CD4-positive, alpha-beta memory T cell (primary cell): Measurements from ENCODE around the gene ARF4. TPM values are rescaled to one million over a fixed set of nuclear protein-coding genes. Genes with fewer than 3 reads are reported as not detected.

Experiments
- CTCF ChIA-PET: fragments of 350-600 bp; sonication (Branson Sonifier 250); formaldehyde crosslinking; loops from one replicate; lab custom pipeline; 2021; ENCODE audit warnings: inconsistent platforms; ENCODE audit not compliant: partially characterized antibody; lab: Charles Lee
- POLR2A ChIA-PET: fragments of 350-600 bp; sonication (Branson Sonifier 250); formaldehyde crosslinking; loops from one replicate; lab custom pipeline; 2021; ENCODE audit not compliant: partially characterized antibody; lab: Charles Lee
- DNase-seq, 5 donors: peaks; one replicate each; pipeline versions ENCODE4 v3.0.0 to v3.0.0-alpha.2; 2020 to 2022; ENCODE audit warnings: mixed read lengths in 1 of 5
- H3K27ac ChIP-seq: one replicate; pipeline ENCODE4 v1.7.0; 2013; ENCODE audit warnings: low read depth, low read length
- H3K27me3 ChIP-seq: 2 replicates; pipeline ENCODE4 v1.7.0; 2013; ENCODE audit warnings: mild to moderate bottlenecking, low read length, moderate library complexity; ENCODE audit not compliant: insufficient read depth
- H3K36me3 ChIP-seq: 2 replicates; pipeline ENCODE4 v1.7.0; 2013; ENCODE audit warnings: mild to moderate bottlenecking, low read length, moderate library complexity; ENCODE audit not compliant: insufficient read depth
- H3K4me1 ChIP-seq: 2 replicates; pipeline ENCODE4 v1.7.0; 2013; ENCODE audit warnings: mild to moderate bottlenecking, low read length, moderate library complexity; ENCODE audit not compliant: insufficient read depth
- H3K4me3 ChIP-seq, 2 donors: one replicate each; pipeline ENCODE4 v1.7.0; 2013; ENCODE audit warnings: low read length in 2 of 2, mild to moderate bottlenecking in 1 of 2
- H3K9me3 ChIP-seq, 2 donors: one replicate each; pipeline ENCODE4 v1.7.0; 2013; ENCODE audit warnings: low read length in 2 of 2, control low read depth in 1 of 2; ENCODE audit not compliant: control insufficient read depth in 1 of 2
- H3K27ac Mint-ChIP-seq, 7 donors: one replicate each; pipeline ENCODE4 v1.8.0; 2020 to 2021; ENCODE audit warnings: mixed read lengths in 7 of 7, mild to moderate bottlenecking in 6 of 7, inconsistent platforms in 3 of 7, moderate library complexity in 3 of 7
- H3K27me3 Mint-ChIP-seq, 2 donors: one replicate each; pipeline ENCODE4 v1.8.0; 2020 to 2021; ENCODE audit warnings: mixed read lengths in 2 of 2
- H3K36me3 Mint-ChIP-seq, 2 donors: one replicate each; pipeline ENCODE4 v1.8.0; 2020 to 2021; ENCODE audit warnings: mixed read lengths in 2 of 2, inconsistent platforms in 1 of 2, mild to moderate bottlenecking in 1 of 2
- H3K4me1 Mint-ChIP-seq, 4 donors: one replicate each; pipeline ENCODE4 v1.8.0; 2020 to 2021; ENCODE audit warnings: mixed read lengths in 4 of 4, mild to moderate bottlenecking in 1 of 4
- H3K4me3 Mint-ChIP-seq, 8 donors: one replicate each; pipeline ENCODE4 v1.8.0; 2020 to 2021; ENCODE audit warnings: mixed read lengths in 8 of 8, mild to moderate bottlenecking in 7 of 8, moderate library complexity in 6 of 8, inconsistent platforms in 3 of 8
- H3K9me3 Mint-ChIP-seq, 8 donors: one replicate each; pipeline ENCODE4 v1.8.0; 2020 to 2021; ENCODE audit warnings: mixed read lengths in 8 of 8, mild to moderate bottlenecking in 5 of 8, inconsistent platforms in 3 of 8, moderate library complexity in 1 of 8
- intact Hi-C: fragments of 100-400 bp; cut with micrococcal nuclease; formaldehyde crosslinking; loops from one replicate; pipeline ENCODE4 v1.15.1; 2023
- polyA plus RNA-seq, 2 donors: library from polyadenylated mRNA; unstranded; fragments of 300-500 nt; fragmentation: Illumina TruSeq; gene quantifications; one replicate each; pipeline ENCODE4 v1.2.3, GENCODE V29; 2021
- total RNA-seq, 2 experiments: library from RNA; stranded (reverse); gene quantifications; one replicate each; pipeline ENCODE4 v1.2.3, GENCODE V29; 2021

ARF4 gene
- total and polyA plus RNA-seq, 4 experiments from 2014 or later = 55.8 to 197 (median 91.9) TPM

GRCh38 chr3:57546616-57547015 is 50.5 kb downstream of the ARF4 start:
- CTCF ChIA-PET = no interaction called here

GRCh38 chr3:57545636-57546268 is 51.4 kb downstream of the ARF4 start:
- no peak overlapping the region for H3K27ac ChIP-seq
- H3K4me3 Mint-ChIP-seq = no peak overlapping the region
- DNase-seq = no peak
- no peaks in the 10 kb centered on the region for H3K36me3 ChIP-seq
- no peak overlapping the region for H3K4me3 ChIP-seq
- H3K9me3 ChIP-seq = no peaks in the 10 kb centered on the region
- no peak overlapping the region for H3K27ac Mint-ChIP-seq
- POLR2A ChIA-PET = no interaction called here
- no peaks in the 10 kb centered on the region for H3K36me3 Mint-ChIP-seq
- no peaks in the 10 kb centered on the region for H3K27me3 ChIP-seq
- peaks cover 0 to 4% of the 10 kb centered on the region in 2 donors for H3K27me3 Mint-ChIP-seq
- H3K4me1 ChIP-seq = no peaks in the 10 kb centered on the region
- intact Hi-C loops = no loop called here
- H3K4me1 Mint-ChIP-seq = peaks cover 0 to 4% (median 0%) of the 10 kb centered on the region in 4 donors
- CTCF ChIA-PET = no interaction called here
- no peaks in the 10 kb centered on the region for H3K9me3 Mint-ChIP-seq

More at GRCh38 chr3:57546616-57547015, 50.5 kb downstream of the ARF4 start:
- Histone ChIP-seq H3K4me3 (no peak overlapping the region), H3K36me3 (no peaks in the 10 kb centered on the region), H3K27ac (no peak overlapping the region), H3K4me1 (no peaks in the 10 kb centered on the region), H3K27me3 (no peaks in the 10 kb centered on the region), H3K9me3 (no peaks in the 10 kb centered on the region)
- Mint-ChIP-seq H3K27me3 (peaks cover 0 to 4% of the 10 kb centered on the region in 2 donors), H3K9me3 (no peaks in the 10 kb centered on the region), H3K27ac (no peak overlapping the region), H3K36me3 (no peaks in the 10 kb centered on the region), H3K4me1 (peaks cover 0 to 4% (median 0%) of the 10 kb centered on the region in 4 donors), H3K4me3 (no peak overlapping the region)
- no peak for DNase-seq
- intact Hi-C loops = no loop called here
- POLR2A ChIA-PET = no interaction called here

- H3K36me3 Mint-ChIP-seq = peaks cover 0 to 3% of the 10 kb centered on the region in 2 donors
- CTCF ChIA-PET = no interaction called here
- Histone ChIP-seq H3K27ac (no peak within 1 kb of the TSS), H3K27me3 (no peaks in the 10 kb centered on the region), H3K9me3 (no peaks in the 10 kb centered on the region), H3K4me3 (no peak within 1 kb of the TSS), H3K4me1 (no peaks in the 10 kb centered on the region), H3K36me3 (no peaks in the 10 kb centered on the region)
- POLR2A ChIA-PET = no interaction called here
- H3K27ac Mint-ChIP-seq = no peak within 1 kb of the TSS
- H3K9me3 Mint-ChIP-seq = no peaks in the 10 kb centered on the region
- peak within 1 kb of the TSS in 2 of 8 donors; percentile 26 to 34 for H3K4me3 Mint-ChIP-seq
- intact Hi-C loops = no loop called here
- DNase-seq = no peak
- H3K4me1 Mint-ChIP-seq = peaks cover 0 to 4% (median 0%) of the 10 kb centered on the region in 4 donors
- H3K27me3 Mint-ChIP-seq = peaks cover 0 to 4% of the 10 kb centered on the region in 2 donors
These were observed 52.7 kb downstream of the ARF4 start, which contains the start of gene DNAH12 for GRCh38 chr3:57544181-57545125. TSS of gene DNAH12 (minus strand) at chr3:57544344. CDS start at chr3:57542870, 1,474 bp downstream.

GRCh38 chr3:57538465-57538864 is 58.7 kb downstream of the ARF4 start:
- Mint-ChIP-seq H3K4me1 (no peaks in the 10 kb centered on the region), H3K36me3 (peaks cover 0 to 3% of the 10 kb centered on the region in 2 donors), H3K4me3 (no peak overlapping the region), H3K27ac (no peak overlapping the region), H3K9me3 (peaks cover 0 to 5% (median 0%) of the 10 kb centered on the region in 8 donors), H3K27me3 (peaks cover 0 to 2% of the 10 kb centered on the region in 2 donors)
- no peaks in the 10 kb centered on the region for H3K9me3 ChIP-seq
- no peak for DNase-seq
- POLR2A ChIA-PET = interaction anchor here (1.4 kb wide), 1 partner anchor 17 kb away, joined by 9 read pairs; the partner anchor contains the start of gene PDE12
- CTCF ChIA-PET = no interaction called here
- H3K4me1 ChIP-seq = no peaks in the 10 kb centered on the region
- H3K27me3 ChIP-seq = no peaks in the 10 kb centered on the region
- H3K4me3 ChIP-seq = no peak overlapping the region
- intact Hi-C loops = no loop called here
- no peak overlapping the region for H3K27ac ChIP-seq
- no peaks in the 10 kb centered on the region for H3K36me3 ChIP-seq

GRCh38 chr3:57530071-57530608 is 67.0 kb downstream of the ARF4 start:
- Histone ChIP-seq H3K36me3 (no peaks in the 10 kb centered on the region), H3K27ac (no peak overlapping the region), H3K27me3 (no peaks in the 10 kb centered on the region), H3K4me3 (no peak overlapping the region), H3K4me1 (no peaks in the 10 kb centered on the region), H3K9me3 (no peaks in the 10 kb centered on the region)
- no peaks in the 10 kb centered on the region for H3K4me1 Mint-ChIP-seq
- H3K27me3 Mint-ChIP-seq = no peaks in the 10 kb centered on the region
- no peak overlapping the region for H3K4me3 Mint-ChIP-seq
- H3K27ac Mint-ChIP-seq = no peak overlapping the region
- intact Hi-C loops = no loop called here
- no peaks in the 10 kb centered on the region for H3K36me3 Mint-ChIP-seq
- ChIA-PET POLR2A (no interaction called here), CTCF (no interaction called here)
- peaks cover 0 to 2% (median 0%) of the 10 kb centered on the region in 8 donors for H3K9me3 Mint-ChIP-seq
- no peak for DNase-seq

Other genes with a start within 250 kb of the ARF4 start
- under 1 TPM; 0.09 to 0.11 TPM for gene DNAH12, start 53.0 kb downstream of the ARF4 start, total RNA-seq
- not detected for gene DNAH12, start 53.0 kb downstream of the ARF4 start, polyA plus RNA-seq
- gene PDE12, start 41.1 kb downstream of the ARF4 start, total RNA-seq = 10 to 100 TPM; 23.8 to 24.9 TPM
- gene PDE12, start 41.1 kb downstream of the ARF4 start, polyA plus RNA-seq = 10 to 100 TPM; 12.9 to 19.8 TPM
- gene DENND6A, start 95.7 kb upstream of the ARF4 start, total RNA-seq = 10 to 100 TPM; 40.1 to 43.7 TPM
- gene DENND6A, start 95.7 kb upstream of the ARF4 start, polyA plus RNA-seq = 10 to 100 TPM in 1 of 2 donors, 1 to 10 TPM in 1; 10.0 to 40.5 TPM
- gene SLMAP, start 159.0 kb upstream of the ARF4 start, total RNA-seq = 10 to 100 TPM; 58.6 to 69.0 TPM
- gene SLMAP, start 159.0 kb upstream of the ARF4 start, polyA plus RNA-seq = 10 to 100 TPM; 17.5 to 27.4 TPM